NCI-H2171 (cell line): ENCODE measurements around the gene LTBP1.

ENCODE experiments used
- DNase-seq: peaks from one replicate; lab custom pipeline; 2025; lab: John Stamatoyannopoulos, UW

LTBP1 gene

DNA sequence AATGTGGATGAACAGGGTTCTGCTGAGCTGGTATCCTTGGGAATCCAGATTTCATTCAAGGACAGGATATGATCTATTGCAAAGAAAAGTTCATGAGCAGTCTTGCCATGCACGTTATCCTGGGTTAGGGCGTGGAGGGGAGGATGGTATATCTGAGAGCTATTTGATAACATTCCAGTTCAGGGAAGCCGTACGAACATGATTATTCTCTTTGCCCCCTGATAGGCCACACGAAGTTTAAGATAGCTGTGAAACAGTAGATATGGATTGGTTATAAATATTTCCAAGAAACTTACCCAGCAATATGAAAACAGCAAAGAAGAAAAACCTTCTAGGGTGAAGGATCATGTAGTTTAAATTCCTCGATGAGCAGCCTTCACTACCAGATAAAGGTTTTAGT, 171.9 kb downstream of the LTBP1 start:
- no peak for DNase-seq

DNA sequence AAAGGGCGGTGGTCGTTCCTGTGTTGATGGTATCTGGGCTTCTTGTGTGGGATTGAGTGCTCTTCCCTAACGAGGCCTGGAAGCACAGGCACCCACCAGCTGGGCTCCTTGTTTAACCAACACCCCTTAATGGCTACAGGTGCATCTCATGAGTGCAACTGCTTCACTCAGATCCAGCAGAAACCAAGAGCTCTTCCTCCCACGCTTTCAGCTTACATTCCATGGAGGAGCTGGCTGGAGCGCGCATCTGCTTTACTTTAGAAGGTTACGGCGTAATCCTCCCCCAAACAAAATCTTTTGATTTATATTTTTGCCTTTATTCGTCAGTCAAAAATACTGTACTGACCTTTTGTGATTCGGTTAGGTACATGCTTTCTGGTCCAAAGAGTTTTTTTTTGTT, 174.7 kb downstream of the LTBP1 start:
- DNase-seq = no peak

GRCh38 chr2:33121925-33122324, 175.2 kb downstream of the LTBP1 start:
- no peak for DNase-seq

DNA sequence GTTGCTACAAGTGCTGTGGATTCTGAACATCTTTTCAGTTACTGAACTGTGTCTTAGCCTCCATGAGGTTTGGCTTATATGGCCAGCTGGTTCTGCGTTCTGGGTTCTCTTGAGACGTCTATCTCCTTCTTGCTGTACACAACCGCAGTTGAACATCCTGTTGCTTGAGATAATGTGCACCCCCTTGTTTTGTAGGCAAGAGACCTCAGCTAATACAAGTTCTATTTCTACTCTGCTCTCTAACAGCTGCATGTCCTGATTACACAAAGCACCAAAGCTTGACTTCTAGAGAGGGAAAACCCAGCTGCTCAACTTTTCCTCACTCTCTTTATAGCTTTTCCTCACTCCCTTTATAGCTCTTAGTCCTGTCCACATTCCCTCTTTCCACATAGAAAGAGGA, 176.0 kb downstream of the LTBP1 start:
- DNase-seq = no peak

DNA sequence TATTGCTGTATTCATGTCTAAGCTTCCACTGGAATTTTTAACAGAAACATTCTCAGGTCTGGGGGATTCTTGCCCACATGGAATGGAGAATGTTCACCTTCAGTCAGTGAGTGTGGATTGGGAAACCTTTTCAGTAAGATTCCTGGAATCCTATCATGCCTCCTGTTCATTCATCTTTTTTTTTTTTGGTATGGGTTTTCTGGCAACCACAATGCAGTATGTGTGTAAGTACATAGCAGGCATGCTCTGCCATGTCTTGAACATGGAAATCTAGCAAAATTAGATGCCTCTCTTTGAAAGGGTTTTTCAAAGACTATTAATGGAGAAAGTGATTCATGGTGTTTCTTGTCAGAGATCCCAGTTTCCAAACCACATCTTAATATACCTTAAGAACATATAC, 176.5 kb downstream of the LTBP1 start:
- no peak for DNase-seq

GRCh38 chr2:33126552-33126951, 179.8 kb downstream of the LTBP1 start:
- DNase-seq = no peak

DNA sequence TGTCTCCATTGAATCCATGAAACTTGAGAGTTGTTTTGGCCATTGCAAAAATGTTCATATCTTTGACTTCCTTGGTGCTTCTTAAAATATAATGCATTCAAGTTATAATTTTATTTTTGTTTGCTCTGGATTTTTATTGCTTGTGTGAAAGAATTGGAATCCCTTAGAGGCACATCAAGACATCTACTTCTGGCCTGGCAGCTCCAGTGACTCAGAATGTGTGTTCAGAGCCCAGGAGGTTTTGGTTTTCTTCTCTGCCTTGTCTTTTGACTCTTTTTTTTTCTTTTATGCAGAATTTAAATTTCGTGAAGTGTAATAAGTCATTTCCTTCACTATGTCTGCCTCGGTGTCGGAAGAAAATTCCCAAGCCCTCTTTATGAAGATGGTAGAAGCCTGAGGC, 180.2 kb downstream of the LTBP1 start:
- DNase-seq = no peak

DNA sequence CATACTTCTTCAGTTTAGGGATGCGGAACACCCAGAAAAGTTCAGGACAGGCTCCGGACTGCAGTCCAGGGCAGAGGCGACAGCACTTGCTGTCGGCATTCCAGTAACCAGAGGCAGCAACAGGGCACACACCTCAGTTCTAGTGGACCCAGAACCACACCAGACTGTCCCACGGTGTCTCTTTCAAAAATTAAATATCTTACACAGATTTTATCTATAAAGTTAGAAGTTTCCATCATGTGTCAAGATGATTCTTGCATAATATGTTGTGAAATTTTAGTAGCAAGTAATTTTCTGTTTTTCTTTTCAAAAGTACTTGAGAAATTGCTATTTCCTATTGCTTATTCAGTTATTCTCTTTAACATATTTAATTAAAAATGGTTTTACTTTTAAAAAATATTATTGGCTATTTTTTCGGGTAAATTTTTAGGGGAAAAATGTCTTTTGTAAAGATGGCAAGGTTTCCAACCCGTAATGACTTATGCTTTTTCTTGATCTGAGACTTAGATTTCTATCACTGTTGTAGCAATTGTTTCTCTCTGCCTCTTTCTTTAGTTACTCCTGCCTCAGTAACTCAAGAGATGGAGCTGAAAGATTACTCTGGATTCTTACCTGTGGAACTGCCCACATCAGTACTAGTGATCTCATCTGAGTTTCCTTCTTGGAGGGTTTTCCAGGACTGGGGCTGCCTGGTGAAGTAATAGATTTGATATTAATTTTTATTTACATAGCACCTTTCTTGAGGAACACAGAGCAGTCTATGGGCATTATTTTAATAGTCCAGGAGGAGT, 182.7 kb downstream of the LTBP1 start:
- no peak for DNase-seq

- no peak for DNase-seq
These were observed 183.3 kb downstream of the LTBP1 start for GRCh38 chr2:33130054-33130447.

DNA sequence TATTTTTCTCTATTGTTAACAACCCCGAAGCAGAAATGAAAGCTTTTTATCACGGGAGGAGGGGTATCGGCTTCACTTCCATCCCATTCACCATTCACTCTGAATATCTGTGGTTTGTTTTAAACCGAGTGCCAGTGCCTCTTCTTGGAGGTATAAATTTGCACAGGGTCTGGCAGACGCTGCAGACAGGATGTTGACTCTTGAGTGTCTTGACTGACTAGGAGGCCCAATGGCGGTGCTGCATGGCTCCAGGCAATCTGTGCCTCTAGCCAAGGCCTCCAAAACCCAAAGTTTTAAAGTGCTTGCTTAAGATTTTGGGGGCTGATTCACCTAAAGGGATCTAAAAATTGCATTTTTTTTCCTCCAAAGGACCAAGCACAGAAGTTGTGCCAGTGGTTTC, 183.8 kb downstream of the LTBP1 start:
- DNase-seq = no peak

DNA sequence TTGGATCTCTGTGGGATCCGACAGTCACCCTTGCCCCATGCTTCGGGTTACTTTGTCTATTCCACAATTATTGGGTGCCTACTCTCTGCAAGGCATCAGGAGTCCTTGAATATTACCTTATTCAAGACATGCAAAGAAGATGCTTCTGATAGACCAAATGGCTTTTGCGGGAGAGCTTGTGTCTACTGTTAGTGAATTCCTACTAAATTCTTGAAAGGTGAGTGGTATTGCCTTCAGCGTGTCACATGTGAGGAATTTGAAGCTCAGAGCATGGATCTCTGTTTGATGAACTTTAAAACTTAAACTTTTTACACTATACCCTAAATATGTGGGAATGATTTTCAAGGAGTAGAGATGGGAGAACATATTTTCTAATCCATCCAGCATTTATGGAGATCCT, 184.4 kb downstream of the LTBP1 start:
- DNase-seq = no peak

- DNase-seq = no peak
These were observed 185.0 kb downstream of the LTBP1 start for GRCh38 chr2:33131749-33132148.

GRCh38 chr2:33133454-33133952, 186.8 kb downstream of the LTBP1 start:
- no peak for DNase-seq

DNA sequence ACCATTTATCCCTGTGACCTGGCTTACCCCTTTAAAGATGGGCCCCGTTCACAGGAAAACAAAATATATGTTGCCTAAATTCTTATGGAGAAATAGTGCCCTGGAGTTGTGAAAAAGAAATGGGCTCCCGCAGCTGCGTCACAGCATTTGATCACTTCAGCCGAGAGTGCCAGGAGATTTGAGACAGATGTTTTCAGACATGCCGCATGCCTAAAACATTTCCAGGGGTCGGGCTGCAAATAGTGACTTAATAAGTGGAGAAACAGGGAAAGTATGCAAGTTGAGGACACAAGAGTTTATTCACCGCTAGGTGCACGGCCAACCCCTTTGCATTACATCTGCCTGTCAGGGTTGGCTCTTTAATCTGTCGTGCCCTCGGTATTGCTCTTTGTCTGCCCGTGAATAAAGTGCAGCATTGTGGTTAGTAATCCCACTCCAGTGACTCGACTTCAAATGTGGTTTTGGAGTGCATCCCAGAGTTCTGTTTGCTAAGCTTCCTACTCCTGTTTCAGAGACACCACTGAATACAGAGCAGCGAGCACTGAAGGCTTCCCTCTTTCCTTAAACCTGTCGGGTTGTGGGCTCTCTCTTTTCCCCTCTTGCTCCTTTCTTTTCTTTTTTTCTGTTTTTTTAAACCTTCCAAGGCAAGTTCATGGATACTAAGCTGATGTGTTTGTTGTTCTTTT, 187.5 kb downstream of the LTBP1 start:
- peak; percentile 14 for DNase-seq

- no peak for DNase-seq
These were observed 188.2 kb downstream of the LTBP1 start for GRCh38 chr2:33134791-33135560.

- no peak for DNase-seq
These were observed 188.9 kb downstream of the LTBP1 start for GRCh38 chr2:33135645-33136044.

DNA sequence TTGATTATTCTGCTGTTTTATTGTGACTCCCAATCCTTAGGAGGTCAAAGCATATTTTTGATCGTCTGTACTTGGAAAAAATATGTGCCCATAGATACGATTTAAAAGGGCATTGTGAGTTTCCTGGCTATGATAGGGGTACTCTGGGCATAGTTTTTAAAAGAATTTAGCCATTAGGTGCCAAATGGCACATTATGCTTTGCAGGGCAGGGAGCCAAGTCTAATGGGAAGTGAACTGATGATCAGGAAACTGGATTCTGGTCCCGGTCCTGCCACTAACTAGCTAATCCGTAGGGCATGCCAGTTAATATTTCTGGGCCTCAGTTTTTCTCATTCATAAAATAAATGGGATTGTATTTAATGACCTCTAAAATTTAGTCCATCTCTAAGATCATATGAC, 189.3 kb downstream of the LTBP1 start:
- no peak for DNase-seq

- no peak for DNase-seq
These were observed 189.8 kb downstream of the LTBP1 start for GRCh38 chr2:33136566-33136965.

DNA sequence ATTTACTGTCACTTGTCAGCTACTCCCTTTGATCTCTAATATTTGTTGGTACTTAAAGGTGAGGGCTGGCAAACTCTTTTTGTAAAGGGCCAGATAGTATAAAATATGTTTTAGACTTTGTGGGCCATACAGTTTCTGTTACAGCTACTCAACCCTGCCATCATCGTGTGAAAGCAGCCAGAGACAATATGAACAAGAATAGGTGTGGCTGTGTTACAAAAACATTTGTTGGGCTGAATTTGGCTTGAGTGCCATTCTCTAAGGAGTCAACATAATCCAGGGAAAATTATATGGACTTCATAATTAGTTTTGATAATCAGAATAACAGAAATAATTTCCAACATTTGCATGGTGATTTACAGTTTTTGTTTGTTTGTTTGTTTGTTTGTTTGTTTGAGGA, 190.6 kb downstream of the LTBP1 start:
- no peak for DNase-seq

DNA sequence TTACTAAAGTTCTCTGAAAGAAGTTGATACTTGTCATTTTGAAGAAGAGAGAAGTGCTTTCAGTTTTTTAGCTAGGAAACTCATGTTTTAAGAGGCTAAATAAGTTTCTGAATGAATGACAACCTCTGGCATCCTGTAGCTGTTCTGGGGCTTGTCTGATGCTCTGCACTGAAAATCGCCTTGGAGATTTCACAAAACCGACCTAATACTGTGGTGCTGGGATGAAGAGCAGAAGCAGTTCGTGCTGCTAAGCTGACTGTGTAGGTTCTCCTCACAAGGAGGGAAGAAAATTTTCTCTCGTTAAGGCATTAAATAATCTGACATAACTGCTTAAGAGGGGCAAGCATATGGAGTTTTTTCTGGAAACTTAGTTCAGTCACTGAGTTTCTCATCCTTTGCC, 193.2 kb downstream of the LTBP1 start:
- no peak for DNase-seq

DNA sequence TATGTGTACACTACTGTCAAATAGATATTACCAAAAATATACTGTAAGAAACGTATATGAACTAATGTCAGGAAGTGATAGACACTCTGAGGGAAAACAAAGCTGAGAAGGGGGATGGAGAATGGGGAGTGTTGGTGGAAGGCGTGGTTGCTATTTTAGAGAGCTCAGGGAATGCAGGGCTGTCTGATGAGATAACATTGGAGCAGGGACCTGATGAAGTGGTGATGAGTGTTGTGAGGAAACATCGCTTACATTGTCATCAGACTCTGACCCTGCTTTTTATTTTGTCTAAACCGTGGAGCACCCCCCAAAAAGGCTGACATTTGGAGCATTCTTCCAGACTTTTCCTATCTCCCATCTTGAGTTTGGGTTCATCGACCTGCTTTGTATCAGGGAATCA, 194.7 kb downstream of the LTBP1 start:
- DNase-seq = no peak

DNA sequence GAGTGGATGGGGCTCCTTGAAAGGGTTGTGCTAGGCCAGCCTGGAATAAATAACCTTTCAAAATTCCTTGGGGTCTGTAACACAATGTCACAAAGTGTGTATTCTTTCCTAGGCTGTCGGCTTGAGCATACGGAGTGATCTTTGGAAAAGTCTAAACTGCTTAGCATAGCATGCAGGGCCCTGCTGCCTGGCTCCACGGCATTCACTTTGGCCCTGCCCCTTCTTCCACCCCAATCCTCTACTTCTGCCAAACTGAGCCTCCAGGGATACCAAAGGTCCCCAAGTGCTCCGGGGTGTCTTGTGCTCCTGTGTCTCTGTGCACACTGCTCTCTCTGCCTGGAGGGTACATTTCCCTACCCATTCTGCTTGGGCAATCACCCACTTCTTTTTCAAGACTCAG, 196.1 kb downstream of the LTBP1 start:
- DNase-seq = no peak

- no peak for DNase-seq
These were observed 197.5 kb downstream of the LTBP1 start for GRCh38 chr2:33144243-33144642.
